CD1c-positive myeloid dendritic cell (primary cell): ENCODE results near the gene SMAP1.

ENCODE experiments used
- DNase-seq: peaks from one replicate; pipeline ENCODE4 v3.0.0-alpha.2; 2016; ENCODE audit errors: extremely low spot score

The SMAP1 gene

DNA sequence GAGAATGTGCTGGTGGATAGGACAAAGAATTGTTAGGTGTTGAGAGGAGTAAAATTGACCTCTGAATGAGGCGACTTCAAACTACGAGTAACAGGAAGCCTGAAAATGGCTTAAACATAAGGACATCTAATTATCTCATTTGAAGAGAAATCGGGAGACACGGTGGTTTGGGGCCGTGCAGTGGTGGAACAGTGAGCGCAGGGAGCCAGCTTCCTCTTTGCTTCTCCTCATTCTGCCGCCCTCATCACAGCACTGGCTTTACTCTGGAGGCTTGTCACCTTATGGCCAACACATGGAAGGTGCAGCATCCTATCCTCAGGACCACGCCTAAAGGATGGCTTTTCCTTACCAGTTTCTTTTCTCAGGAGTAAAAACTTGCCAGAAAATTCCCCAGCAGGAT lies 174.9 kb downstream of the SMAP1 start:
- DNase-seq = no peak

DNA sequence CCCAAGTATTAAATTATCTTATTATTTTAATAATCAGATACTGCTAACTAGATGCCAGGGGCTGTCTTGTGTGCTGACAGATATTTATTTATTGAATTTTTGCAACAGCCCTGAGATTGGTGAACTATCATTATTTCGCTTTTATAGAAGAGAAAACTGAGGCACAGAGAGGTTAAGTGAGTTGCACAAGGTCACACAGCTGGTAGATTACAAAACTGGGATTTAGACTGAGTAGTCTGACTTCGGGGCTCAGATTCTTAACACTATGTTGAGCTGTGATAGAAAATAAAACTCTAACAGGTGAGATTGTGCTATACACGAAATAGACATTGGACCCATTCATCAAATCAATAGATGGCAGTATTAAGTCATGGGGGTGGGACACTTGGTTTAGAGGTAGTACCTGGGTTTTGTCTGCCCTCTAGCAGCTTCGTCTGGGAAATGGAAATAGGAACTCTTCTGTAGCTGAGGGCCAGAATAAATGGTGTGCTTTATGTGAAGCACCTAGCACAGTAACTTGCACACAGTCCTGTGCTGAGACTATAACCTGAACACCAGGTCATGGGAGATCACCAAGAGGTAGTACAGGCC lies 175.7 kb downstream of the SMAP1 start:
- DNase-seq = no peak

DNA sequence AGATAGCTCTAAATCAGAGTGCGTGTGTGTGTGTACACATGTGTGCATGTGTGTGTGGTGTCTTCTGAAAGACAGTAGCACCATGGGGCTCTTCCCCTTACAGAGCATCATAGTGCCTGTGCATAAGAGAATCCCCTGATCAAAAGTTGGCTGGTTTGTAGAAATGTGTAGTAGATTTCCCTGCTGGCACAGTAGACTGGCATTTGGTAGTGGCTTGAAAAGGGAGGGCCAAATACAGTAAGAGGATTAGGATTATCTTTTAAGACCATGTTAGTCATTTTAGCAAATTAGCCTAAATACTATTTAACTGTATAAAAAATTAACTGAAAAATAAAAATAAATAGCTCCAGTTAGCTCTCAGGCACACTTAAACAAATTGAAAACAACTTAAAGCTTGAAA lies 176.6 kb downstream of the SMAP1 start:
- no peak for DNase-seq

DNA sequence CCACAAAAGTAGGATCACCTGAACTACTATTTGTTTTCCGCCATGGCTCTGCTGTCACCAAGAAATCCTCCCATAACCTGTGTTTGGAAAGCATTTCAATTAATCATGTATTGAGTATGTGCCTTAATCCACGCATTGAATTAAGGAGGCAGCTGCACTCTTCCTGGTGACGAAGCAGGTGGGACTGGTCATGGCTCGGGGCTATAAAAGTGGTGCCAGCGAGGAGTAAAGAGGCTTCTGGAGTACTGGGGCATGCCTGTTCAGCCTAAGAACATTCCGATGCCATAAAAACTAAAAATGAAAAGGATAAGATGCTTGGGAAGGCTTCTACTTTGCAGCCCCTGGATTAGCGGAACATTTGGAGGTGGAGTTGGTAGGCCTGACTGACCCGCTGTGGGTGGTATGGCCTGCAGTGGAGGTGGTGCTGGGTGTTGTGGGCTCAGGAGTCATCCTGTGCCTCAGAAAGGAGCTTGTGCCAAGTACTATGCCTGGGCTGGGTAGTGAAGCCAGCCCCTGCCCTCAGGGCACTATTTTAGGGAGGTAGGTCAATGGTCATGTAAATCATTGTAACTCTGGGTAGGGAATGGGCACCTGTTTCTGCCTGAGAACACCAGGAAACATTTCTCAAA lies 178.6 kb downstream of the SMAP1 start:
- DNase-seq = no peak

DNA sequence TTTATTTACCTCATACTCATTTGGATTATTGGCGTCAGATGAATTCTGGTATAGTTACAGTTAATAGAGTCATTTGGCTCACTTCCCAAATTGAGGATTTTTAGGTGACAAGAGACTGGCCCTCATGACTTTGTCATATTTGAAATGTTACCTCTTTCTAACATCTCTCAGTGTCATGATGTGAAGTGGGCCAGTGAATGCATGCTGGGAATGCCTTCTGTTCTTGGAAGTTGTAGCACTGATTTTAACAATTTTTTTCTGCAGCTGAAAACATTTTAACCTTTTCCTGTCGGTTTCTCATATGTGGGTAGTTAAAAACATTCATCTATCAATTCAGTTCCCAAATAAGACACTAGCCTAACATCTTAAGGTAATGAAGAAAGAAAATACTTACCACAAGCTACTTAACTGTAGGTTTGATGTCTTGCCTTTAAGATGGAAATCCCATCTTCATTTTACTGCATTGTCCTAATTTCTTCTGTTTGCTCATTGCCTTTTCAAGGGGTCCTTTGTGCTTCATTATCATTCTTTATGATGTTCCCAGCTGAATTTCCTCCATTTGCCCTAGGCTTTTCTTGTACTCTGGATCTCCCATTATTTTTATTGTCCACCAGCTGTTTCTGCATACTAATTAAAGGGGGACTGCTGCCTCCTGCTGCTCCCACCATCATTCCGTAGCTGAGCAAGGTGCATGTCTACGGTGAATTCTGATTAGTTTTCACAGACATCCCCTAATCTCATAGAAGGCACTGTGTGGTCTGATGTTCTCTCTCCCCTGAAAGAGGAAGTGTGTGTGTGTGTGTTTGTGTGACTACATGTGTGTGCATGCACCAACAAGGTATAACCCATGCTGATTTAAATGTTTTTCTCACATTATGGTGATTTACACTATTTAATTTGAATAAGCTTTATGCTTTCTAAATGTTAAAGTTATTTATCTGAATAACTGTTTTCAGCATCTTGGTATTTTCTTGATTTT lies 179.7 kb downstream of the SMAP1 start:
- no peak for DNase-seq

GRCh38 chr6:70849348-70850069 lies 181.8 kb downstream of the SMAP1 start:
- no peak for DNase-seq

- no peak for DNase-seq
Observed at GRCh38 chr6:70852667-70853246, 185.1 kb downstream of the SMAP1 start.

DNA sequence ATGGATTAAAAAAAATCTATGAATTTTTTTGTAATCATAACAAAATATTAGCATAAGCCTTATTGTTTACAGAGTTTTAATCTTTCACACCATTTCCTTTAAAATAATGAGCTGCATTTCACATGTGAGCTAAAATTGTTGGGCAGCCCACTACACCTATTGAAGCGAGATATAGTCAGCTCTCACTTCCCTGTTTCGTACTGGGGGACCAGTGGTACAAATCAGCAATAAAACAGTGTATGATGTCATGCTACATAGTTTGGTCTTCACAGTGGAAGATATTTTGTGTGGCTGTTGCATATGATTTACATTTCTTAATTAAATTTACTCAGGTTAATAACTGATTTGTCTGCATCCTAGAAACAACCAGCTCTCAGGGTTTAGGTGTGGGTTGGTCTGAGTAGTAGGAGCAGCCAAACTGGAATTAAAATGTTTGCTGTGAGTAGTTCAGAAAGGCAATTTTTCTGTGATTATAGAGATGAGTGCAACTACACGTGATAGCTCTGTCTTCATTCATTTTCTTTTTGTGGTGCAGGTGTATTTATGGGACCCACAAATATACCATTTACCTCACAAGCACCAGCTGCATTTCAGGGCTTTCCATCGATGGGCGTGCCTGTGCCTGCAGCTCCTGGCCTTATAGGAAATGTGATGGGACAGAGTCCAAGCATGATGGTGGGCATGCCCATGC lies 189.8 kb downstream of the SMAP1 start:
- no peak for DNase-seq

DNA sequence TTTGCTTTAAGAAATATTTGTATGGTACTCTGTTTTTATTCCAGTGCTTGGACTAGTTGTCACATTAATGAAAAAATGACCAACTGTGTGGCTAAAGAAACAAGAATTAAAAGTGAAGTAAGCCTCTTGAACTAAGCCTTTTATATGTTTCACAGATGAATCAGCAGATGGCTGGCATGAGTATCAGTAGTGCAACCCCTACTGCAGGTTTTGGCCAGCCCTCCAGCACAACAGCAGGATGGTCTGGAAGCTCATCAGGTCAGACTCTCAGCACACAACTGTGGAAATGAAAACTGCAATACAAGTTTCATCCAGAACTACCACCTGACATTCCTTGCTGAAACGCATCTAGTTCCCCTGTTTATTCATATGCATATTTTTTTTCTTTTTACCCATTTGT lies 192.4 kb downstream of the SMAP1 start:
- DNase-seq = no peak

DNA sequence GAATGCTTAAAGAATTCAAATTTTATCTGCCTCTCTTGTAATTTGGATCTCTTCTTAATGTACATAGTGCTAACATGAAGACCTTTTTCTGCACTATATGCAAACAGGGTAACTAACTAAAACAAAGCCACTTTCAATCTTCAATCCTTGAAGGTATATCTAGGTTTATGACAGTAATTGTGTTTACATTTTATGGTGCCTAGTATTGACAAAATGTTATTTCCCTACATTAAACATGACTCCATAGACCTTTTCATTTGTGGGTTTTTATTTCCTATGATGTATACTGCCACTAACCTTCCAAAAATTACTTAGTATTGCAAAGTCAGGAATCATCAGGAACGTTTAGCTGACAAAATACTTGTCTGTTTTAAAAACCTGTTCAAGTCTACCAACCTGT lies 193.2 kb downstream of the SMAP1 start:
- no peak for DNase-seq

DNA sequence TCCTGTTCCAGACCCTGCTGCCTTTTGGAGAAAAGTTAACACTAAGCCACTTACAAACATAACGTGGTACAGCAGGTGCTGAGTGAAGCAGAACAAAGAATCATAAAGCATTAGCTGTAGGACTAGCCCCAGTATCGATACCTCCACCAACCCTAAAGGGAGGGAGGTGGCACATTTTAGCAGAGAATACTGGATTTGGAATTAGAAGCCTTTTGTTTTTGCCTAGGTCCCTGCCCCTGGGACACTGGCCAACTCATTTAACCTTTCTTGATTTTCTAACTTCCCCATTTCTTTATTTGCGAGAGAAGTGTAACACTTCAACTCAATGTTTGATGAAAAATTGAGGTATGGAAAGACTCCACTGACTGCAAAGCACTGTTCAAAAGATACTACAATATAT lies 195.7 kb downstream of the SMAP1 start:
- DNase-seq = no peak

- no peak for DNase-seq
Observed at GRCh38 chr6:70864401-70864800, 196.7 kb downstream of the SMAP1 start.

DNA sequence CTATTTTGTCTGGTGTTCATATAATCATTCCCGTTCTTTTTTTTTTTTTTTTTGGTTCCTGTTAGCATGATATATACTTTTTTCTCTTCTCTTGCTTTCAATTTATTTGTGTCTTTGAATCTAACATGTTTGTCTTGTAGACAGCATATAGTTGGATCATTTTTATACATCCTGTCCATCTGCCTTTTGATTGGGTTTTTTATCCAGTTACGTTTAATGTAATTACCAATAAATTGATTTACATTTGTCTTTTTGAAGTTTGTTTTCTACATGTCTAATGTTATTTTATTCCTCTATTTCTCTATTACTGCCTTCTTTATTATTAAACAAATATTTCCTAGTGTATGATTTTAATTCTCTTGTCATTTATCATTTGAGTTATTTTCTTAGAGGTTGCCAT lies 204.8 kb downstream of the SMAP1 start:
- DNase-seq = no peak

- no peak for DNase-seq
Observed at GRCh38 chr6:70874181-70874913, 206.7 kb downstream of the SMAP1 start.

- no peak for DNase-seq
Observed at GRCh38 chr6:70879496-70879895, 211.8 kb downstream of the SMAP1 start.

- DNase-seq = peak; percentile 73
Observed at GRCh38 chr6:70884074-70884983, 216.6 kb downstream of the SMAP1 start.

DNA sequence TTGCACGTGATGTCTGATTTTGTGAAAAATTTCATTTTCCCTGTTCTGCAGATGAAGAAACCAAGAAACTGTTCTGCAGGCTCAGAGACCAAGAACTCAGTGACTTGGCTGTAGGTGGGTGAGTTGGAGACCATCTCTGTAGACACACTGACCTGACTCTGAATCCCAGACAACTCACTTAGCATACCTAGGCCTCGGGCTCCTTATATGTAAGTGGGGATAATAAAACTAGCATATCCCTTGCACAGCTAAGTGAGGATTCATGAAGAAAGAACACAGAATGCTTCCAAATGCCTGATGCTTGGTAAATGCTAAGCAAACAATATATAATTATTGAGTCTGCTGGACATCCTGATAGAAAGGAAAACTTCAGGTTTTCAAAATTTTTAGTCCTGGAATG lies 218.4 kb downstream of the SMAP1 start:
- no peak for DNase-seq

DNA sequence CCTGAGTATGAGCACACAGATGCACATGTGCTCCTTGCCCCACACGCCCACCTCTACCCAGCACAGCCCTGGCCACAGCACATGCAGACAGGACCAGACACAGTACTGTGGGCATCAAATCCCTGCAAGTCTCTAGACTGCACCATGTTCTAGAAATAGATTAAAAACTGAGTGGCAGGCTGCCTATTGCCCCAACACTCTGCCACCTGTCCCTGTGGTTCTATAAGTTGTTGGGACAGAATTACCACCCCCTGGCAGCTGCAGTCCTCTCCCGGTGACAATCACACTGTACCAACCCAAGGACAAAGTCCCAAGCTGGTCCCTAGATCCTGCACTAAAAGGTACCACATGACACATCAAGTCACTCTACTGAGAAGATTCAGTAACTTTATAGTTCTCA lies 219.0 kb downstream of the SMAP1 start:
- DNase-seq = no peak

- no peak for DNase-seq
Observed at GRCh38 chr6:70889270-70889669, 221.6 kb downstream of the SMAP1 start.
